ENCODE results near the gene ARMCX4.

Gene ARMCX4

DNA sequence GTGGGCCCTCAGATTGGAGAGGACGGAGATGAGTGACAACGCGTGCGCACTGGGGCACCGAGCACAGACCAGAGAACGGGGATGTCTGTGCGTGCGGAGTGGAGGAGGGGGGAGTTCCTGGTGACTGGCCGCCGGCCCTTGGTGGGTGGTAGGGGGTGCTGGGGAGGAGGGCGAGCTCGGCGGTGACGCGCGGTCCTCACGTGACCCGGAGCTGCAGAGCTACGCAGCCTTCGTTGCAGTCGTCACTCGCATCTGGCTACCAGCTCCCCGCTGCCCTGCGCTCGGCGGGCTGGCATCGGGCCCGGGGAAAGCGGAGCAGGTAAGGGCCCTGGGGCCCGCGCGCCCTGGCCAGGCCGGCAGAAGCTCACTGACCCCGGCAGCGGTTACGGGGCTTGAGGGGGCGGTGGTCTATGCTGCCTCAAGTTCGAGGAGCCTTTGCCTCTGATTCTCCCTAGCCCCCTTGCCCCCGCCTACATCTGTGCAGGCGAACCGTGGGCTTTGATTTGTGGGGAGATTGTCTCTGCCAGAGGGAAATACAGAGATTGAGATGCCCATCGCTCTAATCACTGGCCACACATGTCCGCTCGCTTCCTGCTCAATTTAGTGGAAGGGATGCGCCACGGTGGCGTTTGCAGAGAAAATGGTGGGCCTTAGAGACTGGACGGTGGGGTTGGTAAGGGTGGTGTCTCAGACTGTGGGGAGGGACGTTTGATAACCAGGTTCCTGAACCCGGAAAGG lies at the start of gene ARMCX4:
ARMCX4 (plus strand) TSS at position 245 of the 738 bp plus-strand sequence. CDS start 3,134 bp downstream, outside the sequence.
- no peaks in the 10 kb centered on the region for H3K9me3 ChIP-seq (ENCODE audit: low read length)
- no peaks in the 10 kb centered on the region for H4K20me1 ChIP-seq (ENCODE audit: insufficient read depth, low read length)
- no peaks in the 10 kb centered on the region for H3K9me2 ChIP-seq (ENCODE audit: low read depth, low read length)
- H2AFZ ChIP-seq (ENCODE audit: low read length), result no peak within 1 kb of the TSS
- no peaks in the 10 kb centered on the region for H3F3A ChIP-seq (ENCODE audit: insufficient read depth, low read length)
- H3K9ac ChIP-seq (ENCODE audit: low read length), result no peak within 1 kb of the TSS
- H3K4me2 ChIP-seq (ENCODE audit: low read length), result no peak within 1 kb of the TSS
- no peaks in the 10 kb centered on the region for H3K4me1 ChIP-seq (ENCODE audit: insufficient read depth, low read length, severe bottlenecking)
- H3K79me2 ChIP-seq (ENCODE audit: insufficient read depth, low read length), result no peaks in the 10 kb centered on the region
- no peaks in the 10 kb centered on the region for H3K27me3 ChIP-seq (ENCODE audit: insufficient read depth, low read length)
- H3K27ac ChIP-seq (ENCODE audit: low read depth, low read length, poor library complexity, severe bottlenecking), result no peak within 1 kb of the TSS
- TF ChIP-seq EZH2 (IDR thresholded peaks at IDR 0.05; ENCODE audit: borderline replicate concordance, low read length), result no peak
- TF ChIP-seq, protein P1, sequence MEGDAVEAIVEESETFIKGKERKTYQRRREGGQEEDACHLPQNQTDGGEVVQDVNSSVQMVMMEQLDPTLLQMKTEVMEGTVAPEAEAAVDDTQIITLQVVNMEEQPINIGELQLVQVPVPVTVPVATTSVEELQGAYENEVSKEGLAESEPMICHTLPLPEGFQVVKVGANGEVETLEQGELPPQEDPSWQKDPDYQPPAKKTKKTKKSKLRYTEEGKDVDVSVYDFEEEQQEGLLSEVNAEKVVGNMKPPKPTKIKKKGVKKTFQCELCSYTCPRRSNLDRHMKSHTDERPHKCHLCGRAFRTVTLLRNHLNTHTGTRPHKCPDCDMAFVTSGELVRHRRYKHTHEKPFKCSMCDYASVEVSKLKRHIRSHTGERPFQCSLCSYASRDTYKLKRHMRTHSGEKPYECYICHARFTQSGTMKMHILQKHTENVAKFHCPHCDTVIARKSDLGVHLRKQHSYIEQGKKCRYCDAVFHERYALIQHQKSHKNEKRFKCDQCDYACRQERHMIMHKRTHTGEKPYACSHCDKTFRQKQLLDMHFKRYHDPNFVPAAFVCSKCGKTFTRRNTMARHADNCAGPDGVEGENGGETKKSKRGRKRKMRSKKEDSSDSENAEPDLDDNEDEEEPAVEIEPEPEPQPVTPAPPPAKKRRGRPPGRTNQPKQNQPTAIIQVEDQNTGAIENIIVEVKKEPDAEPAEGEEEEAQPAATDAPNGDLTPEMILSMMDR (IDR thresholded peaks at IDR 0.05; ENCODE audit: low read length), result no peak
- no peak within 1 kb of the TSS for H3K4me3 ChIP-seq (ENCODE audit: low read depth, low read length, poor library complexity, severe bottlenecking)
- H3K36me3 ChIP-seq (ENCODE audit: insufficient read depth, low read length), result no peaks in the 10 kb centered on the region

- Histone ChIP-seq H3K27ac (ENCODE audit: low read depth, low read length, poor library complexity, severe bottlenecking) (no peak overlapping the region), H3K79me2 (ENCODE audit: insufficient read depth, low read length) (no peaks in the 10 kb centered on the region), H3K27me3 (ENCODE audit: insufficient read depth, low read length) (no peaks in the 10 kb centered on the region), H3K4me1 (ENCODE audit: insufficient read depth, low read length, severe bottlenecking) (no peaks in the 10 kb centered on the region), H3K9ac (ENCODE audit: low read length) (no peak overlapping the region), H3K4me3 (ENCODE audit: low read depth, low read length, poor library complexity, severe bottlenecking) (no peak overlapping the region), H3K9me3 (ENCODE audit: low read length) (no peaks in the 10 kb centered on the region), H4K20me1 (ENCODE audit: insufficient read depth, low read length) (no peaks in the 10 kb centered on the region), H3K4me2 (ENCODE audit: low read length) (no peak overlapping the region), H3F3A (ENCODE audit: insufficient read depth, low read length) (no peaks in the 10 kb centered on the region), H3K9me2 (ENCODE audit: low read depth, low read length) (no peaks in the 10 kb centered on the region), H3K36me3 (ENCODE audit: insufficient read depth, low read length) (no peaks in the 10 kb centered on the region), H2AFZ (ENCODE audit: low read length) (no peak overlapping the region)
- TF ChIP-seq EZH2 (IDR thresholded peaks at IDR 0.05; ENCODE audit: borderline replicate concordance, low read length), result no peak
- TF ChIP-seq, protein P1 (IDR thresholded peaks at IDR 0.05; ENCODE audit: low read length), result no peak
Observed at GRCh38 chrX:101442085-101442484, 43.2 kb upstream of the ARMCX4 start.

DNA sequence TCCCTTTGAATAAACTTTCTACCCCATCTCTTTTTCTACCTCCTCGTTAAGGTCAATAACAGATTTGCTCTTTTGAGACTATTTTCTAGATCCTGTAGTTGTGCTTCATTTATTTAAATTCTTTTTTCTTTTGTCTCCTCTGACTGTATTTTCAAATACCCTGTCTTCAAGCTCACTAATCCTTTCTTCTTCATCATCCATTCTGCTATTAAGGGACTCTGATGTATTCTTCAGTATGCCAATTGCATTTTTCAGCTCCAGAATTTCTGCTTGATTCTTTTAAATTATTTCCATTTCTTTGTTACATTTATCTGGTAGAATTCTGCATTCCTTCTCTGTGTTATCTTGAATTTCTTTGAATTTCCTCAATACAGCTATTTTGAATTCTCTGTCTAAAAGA lies 36.0 kb upstream of the ARMCX4 start:
- Histone ChIP-seq H3K4me3 (ENCODE audit: low read depth, low read length, poor library complexity, severe bottlenecking) (no peak overlapping the region), H3K79me2 (ENCODE audit: insufficient read depth, low read length) (no peaks in the 10 kb centered on the region), H3F3A (ENCODE audit: insufficient read depth, low read length) (no peaks in the 10 kb centered on the region), H3K9me2 (ENCODE audit: low read depth, low read length) (no peaks in the 10 kb centered on the region), H2AFZ (ENCODE audit: low read length) (no peak overlapping the region), H4K20me1 (ENCODE audit: insufficient read depth, low read length) (no peaks in the 10 kb centered on the region), H3K27ac (ENCODE audit: low read depth, low read length, poor library complexity, severe bottlenecking) (no peak overlapping the region), H3K27me3 (ENCODE audit: insufficient read depth, low read length) (no peaks in the 10 kb centered on the region), H3K9me3 (ENCODE audit: low read length) (no peaks in the 10 kb centered on the region), H3K4me2 (ENCODE audit: low read length) (no peak overlapping the region), H3K36me3 (ENCODE audit: insufficient read depth, low read length) (no peaks in the 10 kb centered on the region), H3K9ac (ENCODE audit: low read length) (no peak overlapping the region), H3K4me1 (ENCODE audit: insufficient read depth, low read length, severe bottlenecking) (no peaks in the 10 kb centered on the region)
- TF ChIP-seq, protein P1 (IDR thresholded peaks at IDR 0.05; ENCODE audit: low read length), result no peak
- no peak for TF ChIP-seq EZH2 (IDR thresholded peaks at IDR 0.05; ENCODE audit: borderline replicate concordance, low read length)

All from OCI-LY1 (cell line).